SH-SY5Y (cell line): Measurements from ENCODE around the gene HMGCLL1.

Experiments used
- GATA2 ChIP-seq: IDR thresholded peaks from 2 replicates; pipeline ENCODE4 v1.6.1; 2011; ENCODE audit warnings: mild to moderate bottlenecking, low read depth, low read length
- GATA3 ChIP-seq: IDR thresholded peaks from 2 replicates; pipeline ENCODE4 v1.6.1; 2011; ENCODE audit warnings: low read depth, mild to moderate bottlenecking, low read length, moderate library complexity

DNA sequence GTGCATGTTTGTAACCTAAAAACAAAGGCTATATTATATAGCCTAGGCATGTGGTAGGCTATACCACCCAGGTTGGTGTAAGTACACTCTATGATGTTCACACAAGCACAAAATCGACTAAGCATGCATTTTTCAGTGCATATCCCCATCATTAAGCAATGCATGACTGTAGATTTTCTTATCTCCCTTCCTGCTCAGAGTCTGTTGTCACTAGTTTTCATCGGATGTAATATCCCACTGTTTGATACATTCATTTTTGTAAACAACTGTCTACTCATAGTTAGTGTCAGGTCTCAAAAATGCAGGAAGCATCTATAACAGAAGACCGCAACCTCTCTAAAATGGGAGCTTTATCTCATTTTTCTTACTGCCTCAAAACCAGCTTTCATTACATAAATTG lies 181.0 kb downstream of the HMGCLL1 start:
- TF ChIP-seq GATA2 (no peak), GATA3 (no peak)
